DMS 273 (cell line): Measurements from ENCODE around the gene ADGB.
"Not testable (repeated sequence)": the region's sequence is repeated elsewhere in the genome, so short reads cannot be mapped to it uniquely, and the experiment has no call there.

ENCODE experiments used
- DNase-seq: peaks from one replicate; lab custom pipeline; 2025; ENCODE audit not compliant: unreplicated experiment; lab: John Stamatoyannopoulos, UW

ADGB gene

DNA sequence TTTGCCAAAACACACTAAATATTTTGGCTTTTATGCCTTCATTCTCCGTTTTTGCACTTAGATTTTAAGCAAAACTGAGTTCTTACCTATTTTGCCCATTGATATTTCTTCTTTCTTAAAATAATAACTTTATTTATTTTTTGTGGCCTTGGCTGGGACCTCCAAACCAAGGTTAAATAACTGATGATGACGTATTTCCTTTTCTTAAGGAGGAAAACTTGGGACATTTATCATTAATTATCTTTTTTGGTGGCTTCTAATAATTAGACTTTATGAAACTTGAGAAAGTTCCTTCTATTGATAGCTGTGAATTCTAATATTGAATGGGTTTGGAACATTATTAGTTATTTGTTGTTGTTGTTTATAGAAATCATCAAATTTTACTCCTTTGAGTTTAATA lies 154.5 kb downstream of the ADGB start:
- DNase-seq = no peak

DNA sequence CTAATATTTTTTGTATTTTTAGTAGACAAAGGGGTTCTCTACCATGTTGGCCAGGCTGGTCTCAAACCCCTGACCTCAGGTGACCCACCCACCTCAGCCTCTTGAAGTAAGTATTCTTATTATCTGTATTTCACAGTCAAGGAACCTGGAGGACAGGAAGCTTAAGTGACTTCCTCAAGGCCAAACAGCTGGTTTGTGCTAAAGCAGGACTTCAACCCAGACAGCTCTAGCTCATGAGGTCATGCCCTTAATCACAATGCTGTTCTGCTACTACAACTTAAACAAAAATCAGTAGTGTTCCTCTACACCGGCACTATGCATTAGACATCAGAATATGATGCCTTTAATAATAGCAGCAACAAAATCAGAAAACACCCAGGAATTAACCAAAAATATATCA lies 168.9 kb downstream of the ADGB start:
- no peak for DNase-seq

DNA sequence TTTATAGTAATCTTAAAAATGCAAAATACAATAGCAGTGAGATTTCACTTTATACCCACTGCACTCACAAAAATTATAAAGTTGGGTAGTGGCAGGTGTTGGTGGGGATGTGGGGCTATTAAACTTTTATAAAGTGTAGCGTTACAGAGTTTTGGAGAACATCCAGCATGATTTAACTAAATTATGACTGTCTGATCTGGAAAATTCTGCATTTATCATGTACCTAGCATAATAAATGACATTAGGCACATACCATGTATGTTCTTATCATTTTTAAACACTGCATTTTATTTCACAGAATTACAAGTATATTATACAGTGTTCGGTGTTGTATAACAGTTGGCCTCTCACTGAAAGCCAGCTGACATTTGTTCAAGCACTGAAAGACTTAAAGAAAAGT lies 169.9 kb downstream of the ADGB start:
- DNase-seq = no peak

DNA sequence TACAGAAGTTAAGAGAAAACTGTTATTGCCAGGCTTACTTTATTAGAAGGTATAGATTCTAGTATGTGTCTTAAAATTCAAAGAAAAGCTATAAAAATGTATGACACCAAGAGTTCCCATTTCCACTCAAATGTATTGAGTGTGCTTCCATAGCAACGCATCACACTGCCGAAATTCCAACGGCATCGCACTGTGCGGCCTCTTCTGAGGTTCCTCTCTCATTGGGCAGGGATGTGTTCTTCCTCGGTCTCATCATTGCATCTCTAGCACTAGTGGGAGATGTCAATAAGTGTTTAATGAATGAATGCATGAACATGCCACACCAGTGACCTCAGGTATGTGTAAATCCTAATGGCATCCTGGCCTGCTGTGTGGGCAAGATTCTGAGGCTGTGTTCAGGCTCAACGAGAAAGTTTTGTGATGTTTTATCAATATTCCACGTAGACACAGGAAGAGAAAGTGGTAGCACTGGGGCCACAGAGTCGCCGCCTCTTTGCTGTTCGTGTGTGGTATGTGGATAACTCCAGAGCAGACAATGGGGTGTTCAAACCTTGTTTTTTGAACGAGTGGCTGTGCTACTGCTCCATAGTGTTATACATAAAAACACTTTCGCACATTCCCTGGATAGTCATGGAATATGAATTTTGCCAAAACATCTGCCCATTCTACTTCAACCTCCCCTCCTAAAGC lies 171.6 kb downstream of the ADGB start:
- DNase-seq = no peak

- DNase-seq = no peak
Observed at GRCh38 chr6:146770965-146771735, 172.4 kb downstream of the ADGB start.

- DNase-seq = no peak
Observed at GRCh38 chr6:146775220-146775619, 176.4 kb downstream of the ADGB start.

DNA sequence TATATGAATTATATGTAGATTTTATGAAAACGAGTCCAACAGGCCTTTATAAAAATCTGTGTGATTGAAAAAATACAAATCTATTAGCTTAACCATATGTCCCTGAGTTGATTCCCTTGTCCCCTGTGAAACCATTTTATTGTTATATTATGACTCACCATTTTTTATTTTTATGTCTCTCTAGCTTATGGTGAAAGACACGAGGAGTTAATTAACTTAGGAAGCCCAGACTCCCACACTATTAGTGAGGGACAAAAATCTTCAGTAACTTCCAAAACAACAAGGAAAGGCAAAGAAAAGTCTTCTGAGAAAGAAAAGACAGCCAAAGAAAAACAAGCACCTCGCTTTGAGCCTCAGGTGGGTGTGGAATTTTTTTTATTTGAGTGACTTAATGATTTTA lies 183.1 kb downstream of the ADGB start:
- no peak for DNase-seq

GRCh38 chr6:146785001-146785585 lies 186.3 kb downstream of the ADGB start:
- DNase-seq = peak; percentile 80

- no peak for DNase-seq
Observed at GRCh38 chr6:146787876-146788508, 189.2 kb downstream of the ADGB start.

DNA sequence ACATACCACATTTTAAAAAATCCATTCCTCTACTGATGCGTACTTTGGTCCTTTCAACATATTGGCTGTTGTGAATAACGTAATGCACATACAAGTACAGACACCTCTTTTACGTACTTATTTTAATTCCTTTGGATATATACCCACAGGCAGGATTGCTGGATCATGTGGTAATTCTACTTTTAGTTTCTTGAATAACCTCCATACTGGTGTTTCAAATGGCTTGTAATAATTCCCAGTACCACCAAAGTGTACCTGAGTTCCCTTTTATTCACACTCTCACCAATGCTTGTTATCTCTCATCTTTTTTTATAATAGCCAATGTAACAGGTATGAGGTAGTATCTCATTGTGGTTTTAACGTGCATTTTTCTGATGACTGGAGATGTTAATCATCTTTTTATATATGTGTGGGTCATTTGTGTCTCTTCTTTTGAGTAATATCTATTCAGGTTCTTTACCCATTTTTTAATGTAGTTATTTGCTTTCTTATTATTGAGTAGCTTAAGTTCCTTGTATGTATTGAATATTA lies 191.9 kb downstream of the ADGB start:
- DNase-seq = no peak

DNA sequence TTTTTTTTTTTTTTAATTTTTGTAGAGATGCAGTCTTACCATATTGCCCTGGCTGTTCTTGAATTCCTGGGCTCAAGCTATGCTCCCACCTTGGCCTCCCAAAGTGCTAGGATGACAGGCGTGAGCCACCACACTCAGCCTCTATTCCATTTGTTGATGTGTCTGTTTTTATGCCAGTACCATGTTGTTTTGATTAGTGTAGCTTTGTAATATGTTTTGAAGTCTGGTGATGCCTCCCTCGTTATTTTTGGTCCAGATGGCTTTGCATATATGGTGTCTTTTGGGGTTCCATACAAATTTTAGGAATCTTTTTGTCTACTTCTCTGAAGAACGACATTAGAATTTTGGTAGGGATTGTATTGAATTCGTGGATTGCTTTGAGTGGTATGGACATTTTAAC lies 193.2 kb downstream of the ADGB start:
- DNase-seq = no peak

DNA sequence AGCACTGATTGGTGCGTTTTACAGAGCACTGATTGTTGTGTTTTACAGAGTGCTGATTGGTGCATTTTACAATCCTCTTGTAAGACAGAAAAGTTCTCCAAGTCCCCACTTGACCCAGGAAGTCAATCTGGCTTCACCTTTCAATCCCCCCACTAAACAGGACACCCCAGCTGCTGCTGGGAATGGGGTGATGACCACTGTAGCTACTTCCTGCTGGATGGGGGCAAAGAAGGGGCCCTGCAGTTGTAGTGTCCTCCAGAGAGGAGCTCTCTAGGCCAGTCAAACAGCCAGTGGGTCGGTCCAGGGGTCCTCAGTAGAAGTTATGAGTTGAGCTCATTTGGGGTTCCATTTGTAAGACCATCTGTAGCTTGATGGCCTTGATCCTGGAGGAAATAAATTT lies 194.4 kb downstream of the ADGB start:
- DNase-seq = not testable (repeated sequence)

DNA sequence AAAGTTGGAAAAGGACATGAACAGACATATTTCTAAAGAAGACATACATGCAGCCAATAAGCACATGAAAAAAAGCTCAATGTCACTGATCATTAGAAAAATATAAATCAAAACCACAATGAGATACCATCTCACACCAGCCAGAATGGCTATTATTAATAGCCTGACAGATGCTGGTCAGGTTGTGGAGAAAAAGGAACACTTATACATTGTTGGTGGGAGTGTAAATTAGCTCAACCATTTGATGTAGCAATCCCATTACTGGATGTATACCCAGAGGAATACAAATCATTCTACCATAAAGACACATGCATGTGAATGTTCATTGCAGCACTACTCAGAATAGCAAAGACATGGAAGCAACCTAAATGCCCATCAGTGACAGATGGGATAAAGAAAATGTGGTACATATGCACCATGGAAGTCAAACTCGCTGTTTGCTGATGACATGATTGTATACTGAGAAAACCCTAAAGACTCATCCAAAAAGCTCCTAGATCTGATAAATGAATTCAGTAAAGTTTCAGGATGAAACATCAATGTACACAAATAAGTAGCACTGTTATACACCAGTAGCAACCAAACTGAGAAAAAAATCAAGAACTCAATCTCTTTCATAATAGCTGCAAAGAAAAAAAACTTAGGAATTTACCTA lies 196.8 kb downstream of the ADGB start:
- DNase-seq = no peak

DNA sequence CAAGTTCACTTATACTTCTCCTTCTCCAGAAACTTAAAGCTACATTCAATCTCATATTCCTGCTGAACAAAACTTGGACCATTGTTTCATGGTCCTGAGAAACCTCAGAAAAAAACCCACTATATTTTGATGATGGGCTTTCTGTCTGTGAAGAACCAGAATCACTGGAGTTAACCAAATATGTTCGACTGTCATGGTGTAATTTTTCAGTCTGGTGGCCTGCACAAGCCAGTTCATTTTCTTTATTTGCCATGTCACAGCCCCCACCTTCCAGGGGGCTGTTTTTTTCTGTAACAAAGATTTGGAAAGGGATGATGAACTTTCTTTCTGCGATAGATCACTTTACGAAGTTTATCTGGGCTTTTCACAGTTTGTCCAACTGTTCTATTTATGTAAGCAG lies 204.4 kb downstream of the ADGB start:
- DNase-seq = not testable (repeated sequence)

DNA sequence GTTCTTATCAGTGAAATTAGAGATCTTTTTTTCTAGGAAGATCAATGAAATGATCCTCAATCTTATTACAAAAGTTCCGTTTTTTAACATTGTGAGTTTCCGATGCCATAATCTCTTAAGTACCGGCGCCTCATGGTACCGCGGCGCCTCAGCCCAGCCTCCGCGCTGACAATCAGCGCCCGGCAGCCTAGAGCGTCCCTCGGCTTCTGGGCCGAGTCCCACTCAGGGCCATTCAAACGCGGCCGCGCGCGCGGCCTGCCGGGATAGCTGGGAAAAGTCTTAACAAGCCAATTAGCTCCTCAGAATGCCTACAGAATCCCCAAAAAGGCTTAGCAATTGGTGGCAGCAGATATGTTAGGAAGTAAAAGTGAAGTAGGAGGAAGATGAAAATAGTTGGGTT lies 204.8 kb downstream of the ADGB start:
- no peak for DNase-seq

DNA sequence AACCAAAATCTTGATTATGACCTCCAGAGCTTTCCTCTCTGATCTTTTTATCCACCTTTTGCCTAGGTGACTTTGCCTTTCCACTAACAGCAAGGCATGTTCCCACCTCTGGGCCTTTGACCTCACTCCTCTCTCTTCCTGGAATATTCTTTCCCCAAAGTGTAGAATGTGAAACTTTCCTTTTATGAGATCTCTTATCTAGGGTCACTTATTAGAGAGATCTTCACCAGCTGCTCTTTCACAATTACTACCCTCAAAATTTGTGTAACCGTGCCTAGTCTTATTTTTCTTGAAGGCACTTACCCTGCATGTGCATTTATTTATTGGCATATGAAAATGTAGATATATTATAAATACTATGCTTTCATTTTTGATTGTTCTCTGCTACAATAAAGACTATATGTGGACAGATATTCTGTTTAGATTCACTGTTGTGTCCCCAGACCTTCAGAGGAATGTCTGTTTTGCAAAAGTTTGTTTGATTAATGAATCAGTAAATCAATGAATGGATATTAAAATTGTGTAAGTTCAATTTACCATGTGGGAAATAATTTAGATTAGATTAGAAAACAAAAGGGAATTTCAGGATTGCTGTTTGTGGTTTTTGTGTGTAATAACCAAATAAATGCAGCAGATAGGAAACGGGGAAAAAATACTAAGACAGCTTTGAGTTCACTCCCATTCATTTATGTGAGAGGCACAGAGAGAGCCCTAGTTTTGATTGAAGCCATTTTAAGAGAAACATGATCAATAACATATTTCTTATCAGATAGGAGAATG lies 207.0 kb downstream of the ADGB start:
- DNase-seq = no peak

- not testable (repeated sequence) for DNase-seq
Observed at GRCh38 chr6:146809014-146809413, 210.2 kb downstream of the ADGB start.

DNA sequence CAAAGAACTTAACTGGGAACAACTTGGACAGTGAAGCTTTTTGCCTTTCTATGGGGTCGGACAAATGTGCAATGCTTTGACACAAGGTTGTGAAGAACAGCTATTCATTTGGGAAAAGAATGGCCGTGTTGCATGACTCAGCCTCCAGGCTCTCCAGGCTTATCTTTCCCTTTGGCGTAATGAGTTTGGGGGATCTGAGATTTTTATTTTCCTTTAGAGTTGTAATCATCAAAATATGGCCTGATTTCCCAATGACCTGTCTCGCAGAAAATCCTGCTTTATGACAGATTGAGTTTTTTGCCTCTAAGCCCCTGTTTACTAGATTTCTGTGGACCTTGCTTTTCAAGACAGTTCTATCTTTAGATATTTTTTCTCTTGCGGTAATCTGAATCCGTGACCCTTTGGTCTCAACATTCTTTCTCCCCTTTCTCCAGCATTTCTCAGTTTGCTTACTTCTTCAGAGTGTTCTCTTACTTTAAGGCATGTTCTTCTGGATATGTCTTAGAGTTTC lies 214.1 kb downstream of the ADGB start:
- DNase-seq = not testable (repeated sequence)

GRCh38 chr6:146813554-146813953 lies 214.8 kb downstream of the ADGB start:
- DNase-seq = no peak

DNA sequence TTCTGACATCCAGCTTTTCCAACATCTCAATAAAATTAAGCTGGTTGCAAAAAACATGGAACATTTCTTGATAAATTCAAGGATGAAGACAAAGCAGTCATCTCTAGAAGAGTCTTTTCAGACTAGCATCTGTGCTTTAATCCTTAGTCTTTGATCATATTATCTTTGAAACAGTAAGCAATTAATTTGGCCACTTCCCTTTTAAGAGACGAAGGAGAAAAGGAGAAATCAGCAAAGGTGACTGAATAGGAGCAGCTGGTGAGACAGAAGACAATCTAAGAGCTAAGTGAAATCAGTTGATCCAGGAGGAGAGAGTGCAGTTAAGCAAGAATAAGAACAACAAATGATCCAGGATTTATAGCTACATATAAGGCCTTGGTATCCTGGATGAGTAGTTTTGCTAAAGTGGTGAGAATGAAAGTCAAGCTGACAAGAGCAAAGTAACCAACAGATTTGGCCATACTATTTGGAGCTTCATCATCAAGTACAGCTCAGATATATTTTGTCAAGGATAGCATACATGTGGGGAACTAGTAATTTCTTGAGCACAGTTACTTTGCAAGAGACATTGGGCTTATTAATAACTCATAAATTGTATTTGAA lies 215.5 kb downstream of the ADGB start:
- DNase-seq = no peak
